ENCODE results near the gene SF3B3.
"Not testable (repeated sequence)": the region's sequence is repeated elsewhere in the genome, so short reads cannot be mapped to it uniquely, and the experiment has no call there.

SF3B3 gene

GRCh38 chr16:70568601-70569237 lies 45.1 kb downstream of the SF3B3 start:
- no peak for DNase-seq (ENCODE audit: low read depth)

GRCh38 chr16:70569752-70570151 lies 46.1 kb downstream of the SF3B3 start:
- no peak for DNase-seq (ENCODE audit: low read depth)

- no peak for DNase-seq (ENCODE audit: low read depth)
Measured at GRCh38 chr16:70570967-70571570, 47.5 kb downstream of the SF3B3 start.

- DNase-seq (ENCODE audit: low read depth) = no peak
Measured at GRCh38 chr16:70571623-70572022, 48.0 kb downstream of the SF3B3 start.

GRCh38 chr16:70572050-70572925 lies 48.7 kb downstream of the SF3B3 start:
- DNase-seq (ENCODE audit: low read depth) = no peak

- no peak for DNase-seq (ENCODE audit: low read depth)
Measured at GRCh38 chr16:70572926-70573270, 49.3 kb downstream of the SF3B3 start.

- no peak for DNase-seq (ENCODE audit: low read depth)
Measured at GRCh38 chr16:70573451-70574121, 50.0 kb downstream of the SF3B3 start.

GRCh38 chr16:70574595-70575271 lies 51.1 kb downstream of the SF3B3 start:
- DNase-seq (ENCODE audit: low read depth) = no peak

GRCh38 chr16:70575376-70575775 lies 51.8 kb downstream of the SF3B3 start:
- no peak for DNase-seq (ENCODE audit: low read depth)

GRCh38 chr16:70576431-70577255 lies 53.0 kb downstream of the SF3B3 start:
- no peak for DNase-seq (ENCODE audit: low read depth)

GRCh38 chr16:70577256-70577698 lies 53.7 kb downstream of the SF3B3 start:
- no peak for DNase-seq (ENCODE audit: low read depth)

- DNase-seq (ENCODE audit: low read depth) = no peak
Measured at GRCh38 chr16:70578035-70578434, 54.4 kb downstream of the SF3B3 start.

- no peak for DNase-seq (ENCODE audit: low read depth)
Measured at GRCh38 chr16:70579248-70579647, 55.6 kb downstream of the SF3B3 start.

- no peak for DNase-seq (ENCODE audit: low read depth)
Measured at GRCh38 chr16:70579648-70580630, 56.3 kb downstream of the SF3B3 start.

GRCh38 chr16:70582280-70582978 lies 58.8 kb downstream of the SF3B3 start:
- no peak for DNase-seq (ENCODE audit: low read depth)

- no peak for DNase-seq (ENCODE audit: low read depth)
Measured at GRCh38 chr16:70586731-70587130, 63.1 kb downstream of the SF3B3 start.

- no peak for DNase-seq (ENCODE audit: low read depth)
Measured at GRCh38 chr16:70588565-70588964, 64.9 kb downstream of the SF3B3 start.

GRCh38 chr16:70589416-70589815 lies 65.8 kb downstream of the SF3B3 start:
- not testable (repeated sequence) for DNase-seq (ENCODE audit: low read depth)

GRCh38 chr16:70589998-70590471 lies 66.4 kb downstream of the SF3B3 start:
- DNase-seq (ENCODE audit: low read depth) = no peak
